Endothelial cell of umbilical vein (primary cell): Measurements from ENCODE around the gene DPH2. TPM values are rescaled to one million over a fixed set of nuclear protein-coding genes. Genes with fewer than 3 reads are reported as not detected.

Source experiments
- BruUV-seq: library from RNA; stranded (reverse); fragments of 400-500 nt; replicated peaks from 2 replicates; lab custom pipeline; 2021; lab: Mats Ljungman, UMichigan
- CTCF ChIA-PET: fragments of 300-600, 350-600 bp; sonication (Branson Sonifier 250); formaldehyde crosslinking; loops from one replicate; lab custom pipeline; 2021; ENCODE audit warnings: antibody characterized with exemption, inconsistent platforms; lab: Charles Lee
- POLR2A ChIA-PET: fragments of 300-600, 350-600 bp; sonication (Branson Sonifier 250); formaldehyde crosslinking; loops from one replicate; lab custom pipeline; 2021; ENCODE audit warnings: antibody characterized with exemption, inconsistent platforms; lab: Charles Lee
- DNase-seq: peaks from one replicate; pipeline ENCODE4 v3.0.0-alpha.2; 2011; ENCODE audit warnings: low read depth, low spot score
- FAIRE-seq: peaks from 2 replicates; lab custom pipeline; 2011; peaks lifted over from hg19 to GRCh38; lab: Jason Lieb, UNC
- H2AFZ ChIP-seq: 2 replicates; pipeline ENCODE4 v1.6.0; 2012; ENCODE audit warnings: low read depth, low read length, control low read depth, inconsistent platforms
- H3K27ac ChIP-seq: 2 replicates; pipeline ENCODE4 v1.5.1; 2011; ENCODE audit warnings: low read depth, mild to moderate bottlenecking, control low read depth, low read length, moderate library complexity; ENCODE audit not compliant: insufficient read depth
- H3K27me3 ChIP-seq, 2 experiments: 2 replicates each; pipeline versions ENCODE4 v1.6.0 to v1.6.1; 2011; ENCODE audit warnings: low read length in 2 of 2, mixed read lengths in 1 of 2; ENCODE audit not compliant: control insufficient read depth in 2 of 2, insufficient read depth in 2 of 2
- H3K36me3 ChIP-seq, 2 experiments: 2 replicates in 1 of 2; 3 replicates in 1 of 2; pipeline ENCODE4 v1.5.1; 2011; ENCODE audit warnings: low read length in 2 of 2, mild to moderate bottlenecking in 1 of 2, moderate library complexity in 1 of 2; ENCODE audit not compliant: control insufficient read depth in 2 of 2, insufficient read depth in 2 of 2; ENCODE audit errors: extremely low read depth in 1 of 2
- H3K4me1 ChIP-seq: 3 replicates; pipeline ENCODE4 v1.5.1; 2011; ENCODE audit warnings: mild to moderate bottlenecking, low read length; ENCODE audit not compliant: control insufficient read depth, insufficient read depth; ENCODE audit errors: extremely low read depth
- H3K4me2 ChIP-seq: 2 replicates; pipeline ENCODE4 v1.6.1; 2011; ENCODE audit warnings: low read length, control low read depth, mixed read lengths; ENCODE audit not compliant: insufficient read depth
- H3K4me3 ChIP-seq, 3 experiments: fragments of 200-600 bp in 1 of 3; sonication (generic), shearing (Covaris generic) in 1 of 3; replicated peaks in 1 of 3; 2 replicates each; pipeline ENCODE4 v1.5.1; 2011 to 2016; ENCODE audit warnings: control low read depth in 3 of 3, low read length in 3 of 3, mild to moderate bottlenecking in 2 of 3, inconsistent platforms in 1 of 3, low read depth in 1 of 3, moderate library complexity in 1 of 3; ENCODE audit not compliant: insufficient read depth in 1 of 3
- H3K79me2 ChIP-seq: 2 replicates; pipeline ENCODE4 v1.6.0; 2012; ENCODE audit warnings: low read length, inconsistent platforms; ENCODE audit not compliant: control insufficient read depth, insufficient read depth
- H3K9ac ChIP-seq: replicated peaks from 2 replicates; pipeline ENCODE3; 2011; ENCODE audit warnings: low read length, control low read depth; ENCODE audit not compliant: insufficient read depth; ENCODE audit errors: extremely low read depth
- H3K9me1 ChIP-seq: replicated peaks from 3 replicates; pipeline ENCODE4 v1.6.0; 2011; ENCODE audit warnings: mild to moderate bottlenecking, low read length; ENCODE audit not compliant: control insufficient read depth, insufficient read depth; ENCODE audit errors: extremely low read depth
- H3K9me3 ChIP-seq: replicated peaks from 2 replicates; pipeline ENCODE4 v1.5.1; 2012; ENCODE audit warnings: low read length, inconsistent platforms; ENCODE audit not compliant: control insufficient read depth, insufficient read depth
- H4K20me1 ChIP-seq: replicated peaks from 2 replicates; pipeline ENCODE3; 2011; ENCODE audit warnings: mild to moderate bottlenecking, low read length; ENCODE audit not compliant: control insufficient read depth, insufficient read depth; ENCODE audit errors: extremely low read depth
- EZH2 ChIP-seq: IDR thresholded peaks from 2 replicates; pipeline ENCODE4 v1.6.1; 2012; ENCODE audit warnings: borderline replicate concordance, low read depth, mild to moderate bottlenecking, moderate library complexity, low read length, inconsistent platforms; ENCODE audit not compliant: severe bottlenecking
- FOS ChIP-seq: IDR thresholded peaks from 2 replicates; pipeline ENCODE4 v1.6.1; 2011; ENCODE audit warnings: mild to moderate bottlenecking, low read length, moderate library complexity, borderline replicate concordance; ENCODE audit not compliant: insufficient read depth
- GATA2 ChIP-seq: IDR thresholded peaks from 2 replicates; pipeline ENCODE4 v1.7.0; 2011; ENCODE audit warnings: low read depth, mild to moderate bottlenecking, moderate library complexity, mixed read lengths, low read length; ENCODE audit not compliant: insufficient read length, insufficient read depth
- JUN ChIP-seq: IDR thresholded peaks from 2 replicates; pipeline ENCODE4 v1.6.1; 2011; ENCODE audit warnings: borderline replicate concordance, low read depth; ENCODE audit not compliant: insufficient read length, insufficient read depth
- MYC ChIP-seq: IDR thresholded peaks from one replicate; pipeline ENCODE4 v1.6.1; 2011; ENCODE audit warnings: mild to moderate bottlenecking, low read depth, low read length
- POLR2A ChIP-seq: IDR thresholded peaks from 2 replicates; pipeline ENCODE4 v1.6.1; 2012; ENCODE audit warnings: low read depth, mild to moderate bottlenecking, control low read depth, low read length
- POLR2AphosphoS5 ChIP-seq: IDR thresholded peaks from 2 replicates; pipeline ENCODE4 v1.6.1; 2012; ENCODE audit warnings: low read depth, mild to moderate bottlenecking, control low read depth, low read length, moderate library complexity; ENCODE audit not compliant: insufficient read depth
- dilution Hi-C: fragments of 300-500 bp; cut with MboI; formaldehyde crosslinking; loops from one replicate; pipeline ENCODE4 v1.15.0; 2019; ENCODE audit warnings: low sequenced_read_pairs; ENCODE audit not compliant: extremely low pct_ligation_motif_present
- intact Hi-C: fragments of 100-400 bp; cut with micrococcal nuclease; formaldehyde crosslinking; loops from one replicate; pipeline ENCODE4 v1.10.0; 2022
- polyA plus RNA-seq, 4 experiments: library from polyadenylated mRNA; depleted of rRNA in 3 of 4; stranded (reverse) in 3 of 4; unstranded in 1 of 4; fragments of >200 nt; gene quantifications; 2 replicates each; pipeline versions ENCODE4 v1.2.1 to v1.2.3, GENCODE V29; 2011 to 2012; ENCODE audit warnings: missing spikeins in 1 of 4
- total RNA-seq: library from RNA; stranded (reverse); gene quantifications from 2 replicates; pipeline ENCODE4 v1.2.3, GENCODE V29; 2021
- TF ChIP-seq, protein P1 (sequence below), 2 donors: IDR thresholded peaks; 1 replicate in 1 of 2; 2 replicates in 1 of 2; pipeline ENCODE4 v1.5.1; 2011; ENCODE audit warnings: low read length in 2 of 2, mild to moderate bottlenecking in 2 of 2, moderate library complexity in 2 of 2, control low read depth in 1 of 2, inconsistent platforms in 1 of 2, low read depth in 1 of 2; ENCODE audit not compliant: insufficient read depth in 1 of 2; ENCODE audit errors: extremely low read depth in 1 of 2
- TF ChIP-seq, protein P2 (sequence below): IDR thresholded peaks from 2 replicates; pipeline ENCODE4 v1.6.1; 2011; ENCODE audit not compliant: insufficient read depth, insufficient read length

DPH2 gene
- total and polyA plus RNA-seq, 2 donors (not counting 3 experiments of a cell fraction or from before 2014, with no cell fraction given): 28.1 to 59.1 TPM

DNA sequence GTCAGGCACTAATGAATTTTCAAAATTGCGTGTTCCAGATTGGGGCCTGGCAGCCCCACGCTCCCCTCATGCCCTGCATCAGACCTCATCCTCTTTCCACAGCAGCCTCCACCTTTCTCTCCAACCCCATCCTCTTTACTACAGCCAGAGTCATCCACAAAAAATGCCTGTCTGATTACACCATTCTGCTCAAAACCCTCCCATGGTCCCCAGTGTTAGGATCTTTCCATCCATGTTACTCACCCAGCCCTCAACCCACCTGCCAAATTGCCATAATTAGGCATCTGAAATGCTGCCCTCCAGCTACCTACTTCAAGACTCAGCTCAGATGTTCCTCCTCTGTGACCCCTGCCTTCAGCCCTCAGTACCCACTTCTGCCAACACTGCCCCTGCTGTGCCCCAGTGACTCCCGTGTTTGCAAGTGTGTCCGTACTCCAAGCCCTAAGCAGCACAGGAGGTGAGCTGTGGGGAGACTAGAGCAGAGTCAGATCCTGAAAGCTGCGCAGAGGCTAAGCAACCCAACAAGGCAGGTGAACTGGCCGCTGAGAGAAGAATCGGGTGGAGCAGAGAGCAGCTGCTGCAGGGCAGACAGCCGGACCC, 36.9 kb upstream of the DPH2 start:
- intact Hi-C loops: loop anchor here (5.0 kb wide), 2 partner anchors 81 to 281 kb away; partner anchors contain the start of gene KDM4A
- Histone ChIP-seq H3K9me1 (no peaks in the 10 kb centered on the region), H3K27me3 (peaks cover 0 to 9% of the 10 kb centered on the region in 2 experiments), H3K4me3 (peak overlapping the region in 1 of 3 experiments; percentile 5), H3K27ac (no peak overlapping the region), H3K4me1 (peaks cover 5% of the 10 kb centered on the region), H3K9ac (no peak overlapping the region), H3K9me3 (no peaks in the 10 kb centered on the region), H3K79me2 (no peaks in the 10 kb centered on the region), H3K4me2 (no peak overlapping the region), H2AFZ (no peak overlapping the region), H4K20me1 (no peaks in the 10 kb centered on the region), H3K36me3 (no peaks in the 10 kb centered on the region)
- ChIA-PET POLR2A (interaction anchor here (1.4 kb wide), 1 partner anchor 169 kb away, joined by 4 read pairs; no protein-coding TSS in a partner anchor), CTCF (interaction anchor here (0.8 to 18.1 kb wide), 9 partner anchors 13 to 227 kb away, joined by 3 to 965 read pairs (median 22); partner anchors contain the start of genes ATP6V0B, IPO13 and ST3GAL3)
- dilution Hi-C loops: loop anchor here (25.0 kb wide), 1 partner anchor 171 kb away; no protein-coding TSS in a partner anchor
- FAIRE-seq: no peak
- TSS peak; percentile 11 for BruUV-seq
- TF ChIP-seq POLR2AphosphoS5 (no peak), EZH2 (no peak), GATA2 (no peak), JUN (no peak), MYC (no peak), POLR2A (no peak), FOS (no peak)
- TF ChIP-seq, protein P1, sequence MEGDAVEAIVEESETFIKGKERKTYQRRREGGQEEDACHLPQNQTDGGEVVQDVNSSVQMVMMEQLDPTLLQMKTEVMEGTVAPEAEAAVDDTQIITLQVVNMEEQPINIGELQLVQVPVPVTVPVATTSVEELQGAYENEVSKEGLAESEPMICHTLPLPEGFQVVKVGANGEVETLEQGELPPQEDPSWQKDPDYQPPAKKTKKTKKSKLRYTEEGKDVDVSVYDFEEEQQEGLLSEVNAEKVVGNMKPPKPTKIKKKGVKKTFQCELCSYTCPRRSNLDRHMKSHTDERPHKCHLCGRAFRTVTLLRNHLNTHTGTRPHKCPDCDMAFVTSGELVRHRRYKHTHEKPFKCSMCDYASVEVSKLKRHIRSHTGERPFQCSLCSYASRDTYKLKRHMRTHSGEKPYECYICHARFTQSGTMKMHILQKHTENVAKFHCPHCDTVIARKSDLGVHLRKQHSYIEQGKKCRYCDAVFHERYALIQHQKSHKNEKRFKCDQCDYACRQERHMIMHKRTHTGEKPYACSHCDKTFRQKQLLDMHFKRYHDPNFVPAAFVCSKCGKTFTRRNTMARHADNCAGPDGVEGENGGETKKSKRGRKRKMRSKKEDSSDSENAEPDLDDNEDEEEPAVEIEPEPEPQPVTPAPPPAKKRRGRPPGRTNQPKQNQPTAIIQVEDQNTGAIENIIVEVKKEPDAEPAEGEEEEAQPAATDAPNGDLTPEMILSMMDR (IDR thresholded peaks at IDR 0.05; ENCODE audit: extremely low read depth in 1 of 2, insufficient read depth in 1 of 2, low read depth in 1 of 2, low read length in 2 of 2): no peak
- TF ChIP-seq, protein P2, sequence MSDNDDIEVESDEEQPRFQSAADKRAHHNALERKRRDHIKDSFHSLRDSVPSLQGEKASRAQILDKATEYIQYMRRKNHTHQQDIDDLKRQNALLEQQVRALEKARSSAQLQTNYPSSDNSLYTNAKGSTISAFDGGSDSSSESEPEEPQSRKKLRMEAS: no peak
- no peak for DNase-seq
